ENCODE results near the gene GALNT9.

The GALNT9 gene

GRCh38 chr12:132159555-132160003 is 169.8 kb downstream of the GALNT9 start:
- H3K4me3 ChIP-seq (replicated peaks in 1 of 2; ENCODE audit: low read depth in 2 of 2, low read length in 2 of 2), result no peak overlapping the region
- no peak for DNase-seq (ENCODE audit: low read depth in 2 of 2)
- TF ChIP-seq CTCF (IDR thresholded peaks at IDR 0.05; ENCODE audit: low read depth, low read length), result no peak

- H3K4me3 ChIP-seq (replicated peaks in 1 of 2; ENCODE audit: low read depth in 2 of 2, low read length in 2 of 2), result no peak overlapping the region
- DNase-seq (ENCODE audit: low read depth in 2 of 2), result no peak
- no peak for TF ChIP-seq CTCF (IDR thresholded peaks at IDR 0.05; ENCODE audit: low read depth, low read length)
Measured at GRCh38 chr12:132158677-132159554, 170.5 kb downstream of the GALNT9 start.

- no peak overlapping the region for H3K4me3 ChIP-seq (replicated peaks in 1 of 2; ENCODE audit: low read depth in 2 of 2, low read length in 2 of 2)
- DNase-seq (ENCODE audit: low read depth in 2 of 2), result no peak
- no peak for TF ChIP-seq CTCF (IDR thresholded peaks at IDR 0.05; ENCODE audit: low read depth, low read length)
Measured at GRCh38 chr12:132157733-132158409, 171.5 kb downstream of the GALNT9 start.

GRCh38 chr12:132156573-132157325 is 172.6 kb downstream of the GALNT9 start:
- no peak overlapping the region for H3K4me3 ChIP-seq (replicated peaks in 1 of 2; ENCODE audit: low read depth in 2 of 2, low read length in 2 of 2)
- no peak for DNase-seq (ENCODE audit: low read depth in 2 of 2)
- no peak for TF ChIP-seq CTCF (IDR thresholded peaks at IDR 0.05; ENCODE audit: low read depth, low read length)

- DNase-seq (ENCODE audit: low read depth in 2 of 2), result no peak
- H3K4me3 ChIP-seq (replicated peaks in 1 of 2; ENCODE audit: low read depth in 2 of 2, low read length in 2 of 2), result no peak overlapping the region
- TF ChIP-seq CTCF (IDR thresholded peaks at IDR 0.05; ENCODE audit: low read depth, low read length), result no peak
Measured at GRCh38 chr12:132155771-132156572, 173.4 kb downstream of the GALNT9 start.

Measured in cardiac fibroblast (primary cell).